ENCODE data around the gene OSGEP.
A peak's percentile ranks its signal among the peaks of the same experiment; 100 is the strongest.

Gene OSGEP

DNA sequence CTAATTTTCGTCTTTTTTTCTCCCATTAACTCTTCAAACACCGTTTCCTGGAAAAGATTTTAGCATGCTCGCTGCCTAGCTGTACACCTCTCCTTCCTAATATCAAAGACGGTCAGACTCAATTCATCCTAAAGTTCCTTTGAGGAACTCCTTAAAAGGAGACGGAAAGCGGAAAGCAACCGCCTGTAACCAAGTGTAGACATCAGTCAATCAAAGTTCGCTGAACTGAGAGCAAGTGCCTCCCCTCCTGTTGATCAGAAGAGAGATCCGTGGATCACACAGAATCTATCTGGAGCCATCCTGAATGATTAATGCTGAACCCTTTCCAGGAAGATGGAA lies 40.9 kb downstream of the OSGEP start:
- peaks cover 0 to 19% (median 12%) of the 10 kb centered on the region in 4 donors for H3K4me1 ChIP-seq
- peak overlapping the region; percentile 94 for H3K27ac ChIP-seq
- no peak for DNase-seq
- H3K4me3 ChIP-seq, result peak overlapping the region; percentile 75 to 91
- H3K36me3 ChIP-seq, result peaks cover 0 to under 1% (median 0%) of the 10 kb centered on the region in 3 donors
- TF ChIP-seq, protein P1, sequence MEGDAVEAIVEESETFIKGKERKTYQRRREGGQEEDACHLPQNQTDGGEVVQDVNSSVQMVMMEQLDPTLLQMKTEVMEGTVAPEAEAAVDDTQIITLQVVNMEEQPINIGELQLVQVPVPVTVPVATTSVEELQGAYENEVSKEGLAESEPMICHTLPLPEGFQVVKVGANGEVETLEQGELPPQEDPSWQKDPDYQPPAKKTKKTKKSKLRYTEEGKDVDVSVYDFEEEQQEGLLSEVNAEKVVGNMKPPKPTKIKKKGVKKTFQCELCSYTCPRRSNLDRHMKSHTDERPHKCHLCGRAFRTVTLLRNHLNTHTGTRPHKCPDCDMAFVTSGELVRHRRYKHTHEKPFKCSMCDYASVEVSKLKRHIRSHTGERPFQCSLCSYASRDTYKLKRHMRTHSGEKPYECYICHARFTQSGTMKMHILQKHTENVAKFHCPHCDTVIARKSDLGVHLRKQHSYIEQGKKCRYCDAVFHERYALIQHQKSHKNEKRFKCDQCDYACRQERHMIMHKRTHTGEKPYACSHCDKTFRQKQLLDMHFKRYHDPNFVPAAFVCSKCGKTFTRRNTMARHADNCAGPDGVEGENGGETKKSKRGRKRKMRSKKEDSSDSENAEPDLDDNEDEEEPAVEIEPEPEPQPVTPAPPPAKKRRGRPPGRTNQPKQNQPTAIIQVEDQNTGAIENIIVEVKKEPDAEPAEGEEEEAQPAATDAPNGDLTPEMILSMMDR (IDR thresholded peaks at IDR 0.05), result no peak
- H3K9me3 ChIP-seq, result no peaks in the 10 kb centered on the region
- intact Hi-C loops (cut with DNase I; ENCODE audit: low total_unique reads), result loop anchor here (1.0 to 5.0 kb wide), 3 partner anchors 49 to 269 kb away; partner anchors contain the start of genes PIP4P1 and RNASE4
- H3K27me3 ChIP-seq, result no peaks in the 10 kb centered on the region

DNA sequence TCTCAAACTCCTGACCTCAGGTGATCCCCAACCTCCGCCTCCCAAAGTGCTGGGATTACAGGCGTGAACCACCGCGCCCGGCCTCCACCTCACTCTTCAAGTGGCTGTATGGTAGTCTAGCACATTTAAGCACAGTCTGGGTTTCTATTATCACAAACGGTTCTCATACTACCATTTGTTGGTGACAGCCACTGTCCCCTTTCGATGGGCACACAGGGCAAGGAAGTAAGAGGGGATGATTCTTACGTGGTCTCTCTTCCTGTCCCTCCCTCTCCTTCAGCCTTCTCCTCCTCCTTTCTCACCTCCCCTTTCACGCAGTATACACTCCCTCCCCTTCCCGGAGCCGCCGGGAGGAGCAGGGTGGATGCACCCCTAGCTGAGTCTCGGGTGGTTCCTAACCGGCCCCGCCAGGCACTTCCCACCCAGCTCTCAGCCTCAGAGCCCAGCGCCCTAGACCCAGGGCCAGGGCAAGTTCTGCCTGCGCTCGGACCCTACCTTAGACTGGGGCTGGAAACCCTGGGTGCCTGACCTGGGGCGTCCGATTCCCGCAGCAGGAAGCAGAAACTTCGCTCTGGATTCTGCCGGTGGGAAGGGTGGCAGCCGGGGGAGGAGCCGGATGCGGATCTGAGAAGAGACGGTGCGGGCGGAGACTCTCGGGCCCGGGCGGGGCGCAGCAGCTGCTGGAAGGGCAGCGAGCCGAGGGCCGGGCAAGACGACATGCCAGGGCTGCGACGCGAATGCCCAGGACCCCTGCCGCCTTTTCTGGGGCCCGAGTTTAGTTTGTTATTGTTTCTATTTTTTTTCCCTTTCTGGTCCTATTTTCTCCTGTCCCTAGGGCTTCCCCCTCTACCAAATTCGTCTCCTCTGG lies 41.5 kb downstream of the OSGEP start, which contains the start of gene TEP1:
TSS of gene TEP1 (minus strand) at position 626 of the 868 bp plus-strand sequence. CDS start 5,062 bp downstream, outside the sequence.
- H3K9me3 ChIP-seq, result no peaks in the 10 kb centered on the region
- TF ChIP-seq, protein P1 (IDR thresholded peaks at IDR 0.05), result peak in 1 of 2 experiments; percentile 8
- H3K27ac ChIP-seq, result peak within 1 kb of the TSS; percentile 94
- peaks cover under 1 to 6% (median 3%) of the 10 kb centered on the region in 3 donors for H3K36me3 ChIP-seq
- DNase-seq, result peak; percentile 92 to 94
- intact Hi-C loops (cut with DNase I; ENCODE audit: low total_unique reads), result loop anchor here (1.0 to 5.0 kb wide), 3 partner anchors 49 to 269 kb away; partner anchors contain the start of genes PIP4P1 and RNASE4
- peaks cover 0 to 19% (median 12%) of the 10 kb centered on the region in 4 donors for H3K4me1 ChIP-seq
- H3K4me3 ChIP-seq, result peak within 1 kb of the TSS; percentile 75 to 91
- H3K27me3 ChIP-seq, result no peaks in the 10 kb centered on the region

DNA sequence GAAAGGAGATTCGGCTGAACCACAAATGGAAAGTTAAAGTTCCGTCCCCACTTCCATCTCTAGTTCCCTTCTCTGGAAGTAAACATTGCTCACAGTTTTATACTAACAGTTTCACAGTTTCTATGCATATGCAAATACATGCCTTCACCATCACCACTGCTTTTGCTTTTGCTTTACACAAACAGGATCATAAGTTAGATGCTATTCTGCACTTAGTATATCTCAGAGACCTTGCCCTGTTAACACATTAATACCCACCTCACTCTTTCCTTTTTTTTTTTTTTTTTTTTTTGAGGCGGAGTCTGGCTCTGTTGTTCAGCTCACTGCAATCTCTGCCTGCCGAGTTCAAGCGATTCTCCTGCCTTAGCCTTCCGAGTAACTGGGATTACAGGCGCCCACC lies 42.2 kb downstream of the OSGEP start:
- intact Hi-C loops (cut with DNase I; ENCODE audit: low total_unique reads), result loop anchor here (5.0 kb wide), 2 partner anchors 50 to 270 kb away; partner anchors contain the start of genes PIP4P1 and RNASE4
- peak overlapping the region; percentile 94 for H3K27ac ChIP-seq
- TF ChIP-seq, protein P1 (IDR thresholded peaks at IDR 0.05), result no peak
- H3K4me1 ChIP-seq, result peaks cover 0 to 19% (median 12%) of the 10 kb centered on the region in 4 donors
- no peaks in the 10 kb centered on the region for H3K27me3 ChIP-seq
- no peaks in the 10 kb centered on the region for H3K9me3 ChIP-seq
- DNase-seq, result no peak
- H3K4me3 ChIP-seq, result peak overlapping the region; percentile 75 to 91
- peaks cover 7 to 13% (median 10%) of the 10 kb centered on the region in 3 donors for H3K36me3 ChIP-seq

DNA sequence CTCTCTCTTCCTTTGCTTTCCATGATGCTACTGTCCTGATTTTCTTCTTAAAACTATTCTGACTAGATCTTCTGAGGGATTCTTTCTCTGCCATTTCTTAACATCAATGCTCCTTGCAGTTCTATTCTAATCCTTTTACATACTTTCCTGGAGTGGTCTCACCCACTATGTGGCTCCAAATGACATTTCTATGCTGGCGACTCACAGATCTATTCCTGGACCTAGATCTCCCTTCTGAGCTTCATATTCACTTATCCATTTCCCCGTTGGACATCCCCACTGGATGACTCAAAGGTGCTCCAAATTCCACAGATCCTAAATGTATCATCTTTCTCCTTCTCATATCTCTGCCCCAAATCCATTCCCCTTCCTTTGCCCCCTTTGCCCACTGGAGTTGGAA lies 45.4 kb downstream of the OSGEP start:
- Histone ChIP-seq H3K27ac (no peak overlapping the region), H3K36me3 (peaks cover 38 to 45% (median 40%) of the 10 kb centered on the region in 3 donors)
- DNase-seq, result no peak

DNA sequence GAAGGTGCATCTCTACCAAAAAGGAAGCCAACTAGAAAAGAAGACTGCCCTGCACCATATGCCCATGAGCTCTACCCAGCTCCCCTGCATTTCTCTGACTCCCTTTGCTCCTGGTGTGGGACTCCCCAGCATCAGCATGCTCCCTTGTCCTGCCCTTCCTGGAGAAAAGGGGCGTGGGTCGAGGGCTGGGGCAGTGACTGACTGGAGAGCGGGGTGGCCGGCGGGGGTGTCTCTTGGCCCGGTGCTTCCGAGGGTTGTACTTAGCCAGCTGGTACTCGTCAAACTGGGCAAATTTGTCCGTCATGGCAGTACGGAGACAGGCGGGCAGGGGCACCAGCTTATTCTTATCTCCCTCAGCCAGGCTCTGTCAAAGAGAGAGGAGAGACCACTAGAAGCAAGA lies 51.1 kb downstream of the OSGEP start:
- TF ChIP-seq, protein P1 (IDR thresholded peaks at IDR 0.05), result no peak
- DNase-seq, result no peak
- H3K9me3 ChIP-seq, result no peaks in the 10 kb centered on the region
- H3K36me3 ChIP-seq, result peaks cover 83 to 95% (median 89%) of the 10 kb centered on the region in 3 donors
- H3K4me1 ChIP-seq, result peaks cover 0 to 4% (median 0%) of the 10 kb centered on the region in 4 donors
- intact Hi-C loops (cut with DNase I; ENCODE audit: low total_unique reads), result no loop called here
- H3K27me3 ChIP-seq, result no peaks in the 10 kb centered on the region
- no peak overlapping the region for H3K27ac ChIP-seq
- H3K4me3 ChIP-seq, result no peak overlapping the region

More for the DNA sequence above, 45.4 kb downstream of the OSGEP start:
- no peaks in the 10 kb centered on the region for H3K27me3 ChIP-seq
- intact Hi-C loops (cut with DNase I; ENCODE audit: low total_unique reads), result no loop called here
- no peaks in the 10 kb centered on the region for H3K9me3 ChIP-seq
- TF ChIP-seq, protein P1 (IDR thresholded peaks at IDR 0.05), result no peak
- H3K4me1 ChIP-seq, result peaks cover 0 to 22% (median 12%) of the 10 kb centered on the region in 4 donors
- H3K4me3 ChIP-seq, result no peak overlapping the region

Measured in tibial artery (tissue), 4 donors.